Endothelial cell of umbilical vein (primary cell): Measurements from ENCODE around the gene WNT9B. TPM values are rescaled to one million over a fixed set of nuclear protein-coding genes. Genes with fewer than 3 reads are reported as not detected.

Source experiments
- BruUV-seq: library from RNA; stranded (reverse); fragments of 400-500 nt; replicated peaks from 2 replicates; lab custom pipeline; 2021; lab: Mats Ljungman, UMichigan
- CTCF ChIA-PET: fragments of 300-600, 350-600 bp; sonication (Branson Sonifier 250); formaldehyde crosslinking; loops from one replicate; lab custom pipeline; 2021; ENCODE audit warnings: antibody characterized with exemption, inconsistent platforms; lab: Charles Lee
- POLR2A ChIA-PET: fragments of 300-600, 350-600 bp; sonication (Branson Sonifier 250); formaldehyde crosslinking; loops from one replicate; lab custom pipeline; 2021; ENCODE audit warnings: antibody characterized with exemption, inconsistent platforms; lab: Charles Lee
- DNase-seq: peaks from one replicate; pipeline ENCODE4 v3.0.0-alpha.2; 2011; ENCODE audit warnings: low read depth, low spot score
- FAIRE-seq: peaks from 2 replicates; lab custom pipeline; 2011; peaks lifted over from hg19 to GRCh38; lab: Jason Lieb, UNC
- H2AFZ ChIP-seq: 2 replicates; pipeline ENCODE4 v1.6.0; 2012; ENCODE audit warnings: low read depth, low read length, control low read depth, inconsistent platforms
- H3K27ac ChIP-seq: 2 replicates; pipeline ENCODE4 v1.5.1; 2011; ENCODE audit warnings: low read depth, mild to moderate bottlenecking, control low read depth, low read length, moderate library complexity; ENCODE audit not compliant: insufficient read depth
- H3K27me3 ChIP-seq, 2 experiments: 2 replicates each; pipeline versions ENCODE4 v1.6.0 to v1.6.1; 2011; ENCODE audit warnings: low read length in 2 of 2, mixed read lengths in 1 of 2; ENCODE audit not compliant: control insufficient read depth in 2 of 2, insufficient read depth in 2 of 2
- H3K36me3 ChIP-seq, 2 experiments: 2 replicates in 1 of 2; 3 replicates in 1 of 2; pipeline ENCODE4 v1.5.1; 2011; ENCODE audit warnings: low read length in 2 of 2, mild to moderate bottlenecking in 1 of 2, moderate library complexity in 1 of 2; ENCODE audit not compliant: control insufficient read depth in 2 of 2, insufficient read depth in 2 of 2; ENCODE audit errors: extremely low read depth in 1 of 2
- H3K4me1 ChIP-seq: 3 replicates; pipeline ENCODE4 v1.5.1; 2011; ENCODE audit warnings: mild to moderate bottlenecking, low read length; ENCODE audit not compliant: control insufficient read depth, insufficient read depth; ENCODE audit errors: extremely low read depth
- H3K4me2 ChIP-seq: 2 replicates; pipeline ENCODE4 v1.6.1; 2011; ENCODE audit warnings: low read length, control low read depth, mixed read lengths; ENCODE audit not compliant: insufficient read depth
- H3K4me3 ChIP-seq, 3 experiments: fragments of 200-600 bp in 1 of 3; sonication (generic), shearing (Covaris generic) in 1 of 3; replicated peaks in 1 of 3; 2 replicates each; pipeline ENCODE4 v1.5.1; 2011 to 2016; ENCODE audit warnings: control low read depth in 3 of 3, low read length in 3 of 3, mild to moderate bottlenecking in 2 of 3, inconsistent platforms in 1 of 3, low read depth in 1 of 3, moderate library complexity in 1 of 3; ENCODE audit not compliant: insufficient read depth in 1 of 3
- H3K79me2 ChIP-seq: 2 replicates; pipeline ENCODE4 v1.6.0; 2012; ENCODE audit warnings: low read length, inconsistent platforms; ENCODE audit not compliant: control insufficient read depth, insufficient read depth
- H3K9ac ChIP-seq: replicated peaks from 2 replicates; pipeline ENCODE3; 2011; ENCODE audit warnings: low read length, control low read depth; ENCODE audit not compliant: insufficient read depth; ENCODE audit errors: extremely low read depth
- H3K9me1 ChIP-seq: replicated peaks from 3 replicates; pipeline ENCODE4 v1.6.0; 2011; ENCODE audit warnings: mild to moderate bottlenecking, low read length; ENCODE audit not compliant: control insufficient read depth, insufficient read depth; ENCODE audit errors: extremely low read depth
- H3K9me3 ChIP-seq: replicated peaks from 2 replicates; pipeline ENCODE4 v1.5.1; 2012; ENCODE audit warnings: low read length, inconsistent platforms; ENCODE audit not compliant: control insufficient read depth, insufficient read depth
- H4K20me1 ChIP-seq: replicated peaks from 2 replicates; pipeline ENCODE3; 2011; ENCODE audit warnings: mild to moderate bottlenecking, low read length; ENCODE audit not compliant: control insufficient read depth, insufficient read depth; ENCODE audit errors: extremely low read depth
- EZH2 ChIP-seq: IDR thresholded peaks from 2 replicates; pipeline ENCODE4 v1.6.1; 2012; ENCODE audit warnings: borderline replicate concordance, low read depth, mild to moderate bottlenecking, moderate library complexity, low read length, inconsistent platforms; ENCODE audit not compliant: severe bottlenecking
- FOS ChIP-seq: IDR thresholded peaks from 2 replicates; pipeline ENCODE4 v1.6.1; 2011; ENCODE audit warnings: mild to moderate bottlenecking, low read length, moderate library complexity, borderline replicate concordance; ENCODE audit not compliant: insufficient read depth
- GATA2 ChIP-seq: IDR thresholded peaks from 2 replicates; pipeline ENCODE4 v1.7.0; 2011; ENCODE audit warnings: low read depth, mild to moderate bottlenecking, moderate library complexity, mixed read lengths, low read length; ENCODE audit not compliant: insufficient read length, insufficient read depth
- JUN ChIP-seq: IDR thresholded peaks from 2 replicates; pipeline ENCODE4 v1.6.1; 2011; ENCODE audit warnings: borderline replicate concordance, low read depth; ENCODE audit not compliant: insufficient read length, insufficient read depth
- MAX ChIP-seq: IDR thresholded peaks from 2 replicates; pipeline ENCODE4 v1.6.1; 2011; ENCODE audit not compliant: insufficient read depth, insufficient read length
- MYC ChIP-seq: IDR thresholded peaks from one replicate; pipeline ENCODE4 v1.6.1; 2011; ENCODE audit warnings: mild to moderate bottlenecking, low read depth, low read length
- POLR2A ChIP-seq: IDR thresholded peaks from 2 replicates; pipeline ENCODE4 v1.6.1; 2012; ENCODE audit warnings: low read depth, mild to moderate bottlenecking, control low read depth, low read length
- POLR2AphosphoS5 ChIP-seq: IDR thresholded peaks from 2 replicates; pipeline ENCODE4 v1.6.1; 2012; ENCODE audit warnings: low read depth, mild to moderate bottlenecking, control low read depth, low read length, moderate library complexity; ENCODE audit not compliant: insufficient read depth
- dilution Hi-C: fragments of 300-500 bp; cut with MboI; formaldehyde crosslinking; loops from one replicate; pipeline ENCODE4 v1.15.0; 2019; ENCODE audit warnings: low sequenced_read_pairs; ENCODE audit not compliant: extremely low pct_ligation_motif_present
- intact Hi-C: fragments of 100-400 bp; cut with micrococcal nuclease; formaldehyde crosslinking; loops from one replicate; pipeline ENCODE4 v1.10.0; 2022
- polyA plus RNA-seq, 4 experiments: library from polyadenylated mRNA; depleted of rRNA in 3 of 4; stranded (reverse) in 3 of 4; unstranded in 1 of 4; fragments of >200 nt; gene quantifications; 2 replicates each; pipeline versions ENCODE4 v1.2.1 to v1.2.3, GENCODE V29; 2011 to 2012; ENCODE audit warnings: missing spikeins in 1 of 4
- total RNA-seq: library from RNA; stranded (reverse); gene quantifications from 2 replicates; pipeline ENCODE4 v1.2.3, GENCODE V29; 2021
- TF ChIP-seq, protein P1 (sequence below), 2 donors: IDR thresholded peaks; 1 replicate in 1 of 2; 2 replicates in 1 of 2; pipeline ENCODE4 v1.5.1; 2011; ENCODE audit warnings: low read length in 2 of 2, mild to moderate bottlenecking in 2 of 2, moderate library complexity in 2 of 2, control low read depth in 1 of 2, inconsistent platforms in 1 of 2, low read depth in 1 of 2; ENCODE audit not compliant: insufficient read depth in 1 of 2; ENCODE audit errors: extremely low read depth in 1 of 2

Gene WNT9B
- total and polyA plus RNA-seq, 2 donors (not counting 3 experiments of a cell fraction or from before 2014, with no cell fraction given), result not detected

DNA sequence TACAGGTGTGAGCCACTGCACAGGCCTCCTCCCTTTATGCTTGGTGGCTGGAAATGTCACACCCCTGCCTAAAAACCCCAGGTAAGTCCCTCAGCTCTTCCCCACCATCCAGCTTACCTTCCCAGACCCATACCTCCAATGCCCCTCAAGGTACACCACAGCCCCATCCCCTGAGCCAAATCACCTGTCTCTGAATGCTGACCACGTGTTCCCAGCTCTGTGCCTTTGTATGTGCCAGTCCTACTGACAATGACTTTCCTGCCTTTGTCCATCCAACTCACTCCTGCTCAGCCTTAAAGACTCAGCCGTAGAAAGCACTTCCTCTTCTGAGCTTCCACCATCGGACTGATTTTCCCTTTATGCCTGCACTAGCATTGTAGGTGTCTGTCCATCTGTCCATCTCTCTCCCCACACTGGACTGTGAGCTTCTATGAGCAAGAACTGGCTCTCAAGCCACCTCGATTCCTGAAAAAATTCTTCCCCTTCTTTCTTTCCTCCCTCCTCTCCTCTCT lies 40.9 kb downstream of the WNT9B start:
- no TSS peak for BruUV-seq
- H3K4me3 ChIP-seq, result no peak overlapping the region
- H2AFZ ChIP-seq, result no peak overlapping the region
- dilution Hi-C loops (no loop called here), intact Hi-C loops (no loop called here)
- no peaks in the 10 kb centered on the region for H3K36me3 ChIP-seq
- H3K27me3 ChIP-seq, result peaks cover 8 to 19% of the 10 kb centered on the region in 2 experiments
- POLR2A ChIA-PET, result no interaction called here
- no peak overlapping the region for H3K4me2 ChIP-seq
- no peak overlapping the region for H3K9ac ChIP-seq
- no peaks in the 10 kb centered on the region for H4K20me1 ChIP-seq
- H3K4me1 ChIP-seq, result no peaks in the 10 kb centered on the region
- CTCF ChIA-PET, result no interaction called here
- TF ChIP-seq POLR2AphosphoS5 (no peak), FOS (no peak), MYC (no peak), EZH2 (no peak), GATA2 (no peak), POLR2A (no peak), MAX (no peak), JUN (no peak)
- TF ChIP-seq, protein P1, sequence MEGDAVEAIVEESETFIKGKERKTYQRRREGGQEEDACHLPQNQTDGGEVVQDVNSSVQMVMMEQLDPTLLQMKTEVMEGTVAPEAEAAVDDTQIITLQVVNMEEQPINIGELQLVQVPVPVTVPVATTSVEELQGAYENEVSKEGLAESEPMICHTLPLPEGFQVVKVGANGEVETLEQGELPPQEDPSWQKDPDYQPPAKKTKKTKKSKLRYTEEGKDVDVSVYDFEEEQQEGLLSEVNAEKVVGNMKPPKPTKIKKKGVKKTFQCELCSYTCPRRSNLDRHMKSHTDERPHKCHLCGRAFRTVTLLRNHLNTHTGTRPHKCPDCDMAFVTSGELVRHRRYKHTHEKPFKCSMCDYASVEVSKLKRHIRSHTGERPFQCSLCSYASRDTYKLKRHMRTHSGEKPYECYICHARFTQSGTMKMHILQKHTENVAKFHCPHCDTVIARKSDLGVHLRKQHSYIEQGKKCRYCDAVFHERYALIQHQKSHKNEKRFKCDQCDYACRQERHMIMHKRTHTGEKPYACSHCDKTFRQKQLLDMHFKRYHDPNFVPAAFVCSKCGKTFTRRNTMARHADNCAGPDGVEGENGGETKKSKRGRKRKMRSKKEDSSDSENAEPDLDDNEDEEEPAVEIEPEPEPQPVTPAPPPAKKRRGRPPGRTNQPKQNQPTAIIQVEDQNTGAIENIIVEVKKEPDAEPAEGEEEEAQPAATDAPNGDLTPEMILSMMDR (IDR thresholded peaks at IDR 0.05; ENCODE audit: extremely low read depth in 1 of 2, insufficient read depth in 1 of 2, low read depth in 1 of 2, low read length in 2 of 2), result no peak
- no peak overlapping the region for H3K27ac ChIP-seq
- DNase-seq (no peak), FAIRE-seq (no peak)
- no peaks in the 10 kb centered on the region for H3K79me2 ChIP-seq
- no peaks in the 10 kb centered on the region for H3K9me1 ChIP-seq
- no peaks in the 10 kb centered on the region for H3K9me3 ChIP-seq
